Trophoblast cell (in vitro differentiated cells and primary cell): ENCODE measurements around the gene DOCK11.

Source experiments
- DNase-seq, 2 donors: peaks; one replicate each; pipeline ENCODE4 v3.0.0-alpha.2; 2016
- H2AFZ ChIP-seq: 2 replicates; pipeline ENCODE4 v1.6.1; 2013; ENCODE audit warnings: low read length, moderate library complexity, mild to moderate bottlenecking; ENCODE audit not compliant: insufficient read depth, poor library complexity
- H2AK5ac ChIP-seq: 2 replicates; pipeline ENCODE4 v1.6.1; 2013; ENCODE audit warnings: mild to moderate bottlenecking, low read length
- H2BK120ac ChIP-seq: 2 replicates; pipeline ENCODE4 v1.6.1; 2013; ENCODE audit warnings: low read length, mild to moderate bottlenecking, moderate library complexity; ENCODE audit not compliant: insufficient read depth, poor library complexity
- H2BK12ac ChIP-seq: 2 replicates; pipeline ENCODE4 v1.6.1; 2013; ENCODE audit warnings: mild to moderate bottlenecking, low read length, moderate library complexity
- H2BK5ac ChIP-seq: 2 replicates; pipeline ENCODE4 v1.6.1; 2013; ENCODE audit warnings: low read length, low read depth, moderate library complexity, mild to moderate bottlenecking; ENCODE audit not compliant: poor library complexity
- H3K14ac ChIP-seq: 2 replicates; pipeline ENCODE4 v1.6.1; 2013; ENCODE audit warnings: mild to moderate bottlenecking, low read length
- H3K18ac ChIP-seq: 2 replicates; pipeline ENCODE4 v1.6.1; 2013; ENCODE audit warnings: mild to moderate bottlenecking, low read length
- H3K23ac ChIP-seq: 2 replicates; pipeline ENCODE4 v1.6.1; 2013; ENCODE audit warnings: low read length
- H3K27ac ChIP-seq: 2 replicates; pipeline ENCODE4 v1.5.1; 2013; ENCODE audit warnings: low read depth, mild to moderate bottlenecking, inconsistent platforms, low read length, moderate library complexity
- H3K27me3 ChIP-seq: 2 replicates; pipeline ENCODE4 v1.6.1; 2013; ENCODE audit warnings: inconsistent platforms, mild to moderate bottlenecking, low read length, moderate library complexity; ENCODE audit not compliant: insufficient read depth
- H3K36me3 ChIP-seq, 2 experiments: 1 replicate in 1 of 2; 2 replicates in 1 of 2; pipeline ENCODE4 v1.6.1; 2013; ENCODE audit warnings: low read length in 2 of 2, mild to moderate bottlenecking in 2 of 2, moderate library complexity in 1 of 2; ENCODE audit not compliant: insufficient read depth in 2 of 2, control insufficient read depth in 1 of 2
- H3K4ac ChIP-seq: 2 replicates; pipeline ENCODE4 v1.6.1; 2013; ENCODE audit warnings: low read depth, mild to moderate bottlenecking, low read length, moderate library complexity
- H3K4me1 ChIP-seq, 2 experiments: 1 replicate in 1 of 2; 2 replicates in 1 of 2; pipeline ENCODE4 v1.6.1; 2013; ENCODE audit warnings: low read length in 2 of 2, mild to moderate bottlenecking in 2 of 2, moderate library complexity in 1 of 2; ENCODE audit not compliant: insufficient read depth in 2 of 2, control insufficient read depth in 1 of 2
- H3K4me2 ChIP-seq: 2 replicates; pipeline ENCODE4 v1.6.1; 2013; ENCODE audit warnings: inconsistent platforms, mild to moderate bottlenecking, low read length, moderate library complexity
- H3K4me3 ChIP-seq: 2 replicates; pipeline ENCODE4 v1.5.1; 2013; ENCODE audit warnings: mild to moderate bottlenecking, low read depth, low read length, inconsistent platforms
- H3K79me1 ChIP-seq: one replicate; pipeline ENCODE4 v1.6.1; 2013; ENCODE audit warnings: low read length
- H3K79me2 ChIP-seq: 2 replicates; pipeline ENCODE4 v1.6.1; 2013; ENCODE audit warnings: low read length, mild to moderate bottlenecking; ENCODE audit not compliant: control insufficient read depth, insufficient read depth, poor library complexity
- H3K9ac ChIP-seq: 2 replicates; pipeline ENCODE4 v1.6.1; 2013; ENCODE audit warnings: mild to moderate bottlenecking, low read length
- H3K9me3 ChIP-seq: 2 replicates; pipeline ENCODE4 v1.6.1; 2013; ENCODE audit warnings: low read depth, mild to moderate bottlenecking, control low read depth, inconsistent platforms, low read length; ENCODE audit not compliant: insufficient read depth
- H4K12ac ChIP-seq: 2 replicates; pipeline ENCODE4 v1.6.1; 2013; ENCODE audit warnings: low read depth, mild to moderate bottlenecking, low read length, moderate library complexity
- H4K8ac ChIP-seq: 2 replicates; pipeline ENCODE4 v1.6.1; 2013; ENCODE audit warnings: low read depth, mild to moderate bottlenecking, low read length, moderate library complexity
- H4K91ac ChIP-seq: one replicate; pipeline ENCODE4 v1.6.1; 2013; ENCODE audit warnings: low read depth, mild to moderate bottlenecking, low read length, moderate library complexity
- WGBS: extraction: QIAGEN DNeasy Blood & Tissue Kit; methylation state at CpG from one replicate; pipeline ENCODE4 v1.1.7; 2013; ENCODE audit warnings: missing lambda C conversion rate; ENCODE audit not compliant: insufficient read length, insufficient coverage; ENCODE audit errors: extremely low coverage; 5-methylcytosine and 5-hydroxymethylcytosine counted together

The DOCK11 gene

GRCh38 chrX:118506805-118507480 is 11.3 kb downstream of the DOCK11 start:
- H4K91ac ChIP-seq, result no peak overlapping the region
- H3K9ac ChIP-seq, result no peak overlapping the region
- H3K27me3 ChIP-seq, result no peaks in the 10 kb centered on the region
- H3K4ac ChIP-seq, result no peak overlapping the region
- no peaks in the 10 kb centered on the region for H3K79me2 ChIP-seq
- H3K4me1 ChIP-seq, result no peaks in the 10 kb centered on the region
- DNase-seq, result no peak
- H3K4me3 ChIP-seq, result no peak overlapping the region
- no peak overlapping the region for H2BK12ac ChIP-seq
- no peak overlapping the region for H3K18ac ChIP-seq
- no peak overlapping the region for H3K27ac ChIP-seq
- H3K9me3 ChIP-seq, result no peaks in the 10 kb centered on the region
- H3K79me1 ChIP-seq, result no peaks in the 10 kb centered on the region
- no peak overlapping the region for H3K14ac ChIP-seq
- no peak overlapping the region for H2BK120ac ChIP-seq
- H2BK5ac ChIP-seq, result no peak overlapping the region
- no peak overlapping the region for H3K23ac ChIP-seq
- H2AK5ac ChIP-seq, result no peak overlapping the region
- H3K36me3 ChIP-seq, result no peaks in the 10 kb centered on the region
- H3K4me2 ChIP-seq, result no peak overlapping the region
- H4K12ac ChIP-seq, result no peak overlapping the region
- no peak overlapping the region for H4K8ac ChIP-seq
- no CpG with 5 or more reads among the region's 11 CpGs for WGBS
- H2AFZ ChIP-seq, result no peak overlapping the region

- Histone ChIP-seq H3K18ac (no peak overlapping the region), H4K91ac (no peak overlapping the region), H3K79me1 (no peaks in the 10 kb centered on the region), H2BK12ac (no peak overlapping the region), H2AK5ac (no peak overlapping the region), H2BK5ac (no peak overlapping the region), H3K79me2 (no peaks in the 10 kb centered on the region), H3K9ac (no peak overlapping the region), H3K4me1 (no peaks in the 10 kb centered on the region), H3K9me3 (no peaks in the 10 kb centered on the region), H3K4ac (no peak overlapping the region), H2BK120ac (no peak overlapping the region), H3K4me2 (no peak overlapping the region), H3K23ac (no peak overlapping the region), H4K8ac (no peak overlapping the region), H2AFZ (no peak overlapping the region), H3K27me3 (no peaks in the 10 kb centered on the region), H3K27ac (no peak overlapping the region), H3K14ac (no peak overlapping the region), H4K12ac (no peak overlapping the region), H3K4me3 (no peak overlapping the region), H3K36me3 (no peaks in the 10 kb centered on the region)
- WGBS, result no CpG with 5 or more reads among the region's 1 CpG
- no peak for DNase-seq
Measured at GRCh38 chrX:118507766-118508165, 12.2 kb downstream of the DOCK11 start.

- H3K9me3 ChIP-seq, result no peaks in the 10 kb centered on the region
- H3K79me1 ChIP-seq, result no peaks in the 10 kb centered on the region
- no peaks in the 10 kb centered on the region for H3K79me2 ChIP-seq
- no peak overlapping the region for H3K18ac ChIP-seq
- H3K9ac ChIP-seq, result no peak overlapping the region
- H3K27ac ChIP-seq, result no peak overlapping the region
- H2BK120ac ChIP-seq, result no peak overlapping the region
- no peak overlapping the region for H3K4ac ChIP-seq
- no peak overlapping the region for H4K8ac ChIP-seq
- H2BK12ac ChIP-seq, result no peak overlapping the region
- H3K14ac ChIP-seq, result no peak overlapping the region
- WGBS, result no CpG with 5 or more reads among the region's 5 CpGs
- H3K23ac ChIP-seq, result no peak overlapping the region
- no peak overlapping the region for H3K4me3 ChIP-seq
- H4K12ac ChIP-seq, result no peak overlapping the region
- no peak overlapping the region for H2AK5ac ChIP-seq
- H4K91ac ChIP-seq, result no peak overlapping the region
- H2BK5ac ChIP-seq, result no peak overlapping the region
- no peak overlapping the region for H2AFZ ChIP-seq
- no peak overlapping the region for H3K4me2 ChIP-seq
- DNase-seq, result no peak
- no peaks in the 10 kb centered on the region for H3K27me3 ChIP-seq
- H3K4me1 ChIP-seq, result no peaks in the 10 kb centered on the region
- no peaks in the 10 kb centered on the region for H3K36me3 ChIP-seq
Measured at GRCh38 chrX:118508221-118508620, 12.6 kb downstream of the DOCK11 start.

- H3K9me3 ChIP-seq, result no peaks in the 10 kb centered on the region
- no peak overlapping the region for H3K23ac ChIP-seq
- no peak overlapping the region for H3K27ac ChIP-seq
- no peak overlapping the region for H2BK120ac ChIP-seq
- H3K79me2 ChIP-seq, result no peaks in the 10 kb centered on the region
- H2BK12ac ChIP-seq, result no peak overlapping the region
- H4K91ac ChIP-seq, result no peak overlapping the region
- H3K9ac ChIP-seq, result no peak overlapping the region
- H3K4me2 ChIP-seq, result no peak overlapping the region
- no peak overlapping the region for H3K4ac ChIP-seq
- H3K4me3 ChIP-seq, result no peak overlapping the region
- WGBS, result no CpG with 5 or more reads among the region's 6 CpGs
- no peaks in the 10 kb centered on the region for H3K4me1 ChIP-seq
- H3K14ac ChIP-seq, result no peak overlapping the region
- H3K18ac ChIP-seq, result no peak overlapping the region
- no peak for DNase-seq
- no peak overlapping the region for H2AFZ ChIP-seq
- no peaks in the 10 kb centered on the region for H3K36me3 ChIP-seq
- no peaks in the 10 kb centered on the region for H3K27me3 ChIP-seq
- H2BK5ac ChIP-seq, result no peak overlapping the region
- no peak overlapping the region for H4K12ac ChIP-seq
- no peaks in the 10 kb centered on the region for H3K79me1 ChIP-seq
- H2AK5ac ChIP-seq, result no peak overlapping the region
- H4K8ac ChIP-seq, result no peak overlapping the region
Measured at GRCh38 chrX:118508635-118509034, 13.0 kb downstream of the DOCK11 start.
